Mesothelial cell of epicardium (in vitro differentiated cells): ENCODE data around the gene PIN1. TPM values are rescaled to one million over a fixed set of nuclear protein-coding genes. Genes with fewer than 3 reads are reported as not detected.

ENCODE experiments used
- DNase-seq, 2 experiments: peaks; one replicate each; pipeline ENCODE4 v3.0.0; 2021; ENCODE audit warnings: low spot score in 2 of 2; ENCODE audit not compliant: unreplicated experiment in 2 of 2
- H3K27ac Mint-ChIP-seq: 2 replicates; pipeline ENCODE4 v1.8.0; 2021; ENCODE audit warnings: mixed read lengths
- H3K27me3 Mint-ChIP-seq: 2 replicates; pipeline ENCODE4 v1.8.0; 2021; ENCODE audit warnings: low read depth, mixed read lengths
- H3K36me3 Mint-ChIP-seq: 2 replicates; pipeline ENCODE4 v1.8.0; 2021; ENCODE audit warnings: mixed read lengths
- H3K4me1 Mint-ChIP-seq: 2 replicates; pipeline ENCODE4 v1.8.0; 2021; ENCODE audit warnings: mixed read lengths
- H3K4me3 Mint-ChIP-seq: 2 replicates; pipeline ENCODE4 v1.8.0; 2021; ENCODE audit warnings: mild to moderate bottlenecking, moderate library complexity, mixed read lengths
- H3K9me3 Mint-ChIP-seq: 2 replicates; pipeline ENCODE4 v1.8.0; 2021; ENCODE audit warnings: mixed read lengths
- total RNA-seq: library from RNA; stranded (reverse); gene quantifications from 3 replicates; pipeline ENCODE4 v1.2.1, GENCODE V29; 2021
- TF ChIP-seq, protein P1 (sequence below): fragments of 200-600 bp; sonication (generic); IDR thresholded peaks from one replicate; pipeline ENCODE4 v1.5.0; 2021; ENCODE audit warnings: antibody characterized with exemption; ENCODE audit not compliant: unreplicated experiment

The PIN1 gene
- total RNA-seq, 1 donor from 2014 or later: 61.1 TPM

DNA sequence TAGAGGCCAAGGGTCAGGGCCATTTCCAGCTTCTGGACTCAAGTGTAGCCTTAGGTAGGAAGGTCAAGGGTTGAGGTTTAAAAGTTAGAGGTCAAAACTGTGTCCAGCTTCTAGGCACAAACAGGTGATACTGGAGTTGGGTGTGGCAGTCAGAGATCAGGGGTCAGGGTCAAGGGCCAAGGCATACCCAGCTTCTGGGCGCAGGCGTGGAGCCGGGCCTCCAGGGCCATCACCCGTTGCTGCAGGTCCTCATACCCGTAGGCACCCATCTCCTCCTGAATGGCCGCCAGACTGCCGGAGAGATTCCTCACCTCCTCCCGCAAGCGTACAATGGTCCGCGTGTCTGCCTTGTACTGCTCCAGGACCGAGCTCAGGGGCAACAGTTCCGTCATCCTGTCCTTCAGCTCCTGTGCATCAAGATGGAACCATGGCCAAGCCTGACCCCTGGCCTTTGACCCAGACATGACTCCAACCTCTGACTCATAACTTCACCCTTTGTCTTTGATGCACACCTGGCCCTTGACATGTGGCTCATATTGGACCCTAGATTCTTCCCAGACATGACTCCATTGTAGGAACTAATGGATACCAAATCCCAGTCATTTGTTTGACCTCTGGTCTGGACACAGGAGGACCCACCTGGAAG is 22.1 kb downstream of the PIN1 start:
- H3K4me1 Mint-ChIP-seq: no peaks in the 10 kb centered on the region
- H3K27me3 Mint-ChIP-seq: no peaks in the 10 kb centered on the region
- DNase-seq: no peak
- H3K4me3 Mint-ChIP-seq: no peak overlapping the region
- TF ChIP-seq, protein P1, sequence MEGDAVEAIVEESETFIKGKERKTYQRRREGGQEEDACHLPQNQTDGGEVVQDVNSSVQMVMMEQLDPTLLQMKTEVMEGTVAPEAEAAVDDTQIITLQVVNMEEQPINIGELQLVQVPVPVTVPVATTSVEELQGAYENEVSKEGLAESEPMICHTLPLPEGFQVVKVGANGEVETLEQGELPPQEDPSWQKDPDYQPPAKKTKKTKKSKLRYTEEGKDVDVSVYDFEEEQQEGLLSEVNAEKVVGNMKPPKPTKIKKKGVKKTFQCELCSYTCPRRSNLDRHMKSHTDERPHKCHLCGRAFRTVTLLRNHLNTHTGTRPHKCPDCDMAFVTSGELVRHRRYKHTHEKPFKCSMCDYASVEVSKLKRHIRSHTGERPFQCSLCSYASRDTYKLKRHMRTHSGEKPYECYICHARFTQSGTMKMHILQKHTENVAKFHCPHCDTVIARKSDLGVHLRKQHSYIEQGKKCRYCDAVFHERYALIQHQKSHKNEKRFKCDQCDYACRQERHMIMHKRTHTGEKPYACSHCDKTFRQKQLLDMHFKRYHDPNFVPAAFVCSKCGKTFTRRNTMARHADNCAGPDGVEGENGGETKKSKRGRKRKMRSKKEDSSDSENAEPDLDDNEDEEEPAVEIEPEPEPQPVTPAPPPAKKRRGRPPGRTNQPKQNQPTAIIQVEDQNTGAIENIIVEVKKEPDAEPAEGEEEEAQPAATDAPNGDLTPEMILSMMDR: no peak
- H3K27ac Mint-ChIP-seq: no peak overlapping the region
- peaks cover 41% of the 10 kb centered on the region for H3K36me3 Mint-ChIP-seq
- peaks cover 4% of the 10 kb centered on the region for H3K9me3 Mint-ChIP-seq

DNA sequence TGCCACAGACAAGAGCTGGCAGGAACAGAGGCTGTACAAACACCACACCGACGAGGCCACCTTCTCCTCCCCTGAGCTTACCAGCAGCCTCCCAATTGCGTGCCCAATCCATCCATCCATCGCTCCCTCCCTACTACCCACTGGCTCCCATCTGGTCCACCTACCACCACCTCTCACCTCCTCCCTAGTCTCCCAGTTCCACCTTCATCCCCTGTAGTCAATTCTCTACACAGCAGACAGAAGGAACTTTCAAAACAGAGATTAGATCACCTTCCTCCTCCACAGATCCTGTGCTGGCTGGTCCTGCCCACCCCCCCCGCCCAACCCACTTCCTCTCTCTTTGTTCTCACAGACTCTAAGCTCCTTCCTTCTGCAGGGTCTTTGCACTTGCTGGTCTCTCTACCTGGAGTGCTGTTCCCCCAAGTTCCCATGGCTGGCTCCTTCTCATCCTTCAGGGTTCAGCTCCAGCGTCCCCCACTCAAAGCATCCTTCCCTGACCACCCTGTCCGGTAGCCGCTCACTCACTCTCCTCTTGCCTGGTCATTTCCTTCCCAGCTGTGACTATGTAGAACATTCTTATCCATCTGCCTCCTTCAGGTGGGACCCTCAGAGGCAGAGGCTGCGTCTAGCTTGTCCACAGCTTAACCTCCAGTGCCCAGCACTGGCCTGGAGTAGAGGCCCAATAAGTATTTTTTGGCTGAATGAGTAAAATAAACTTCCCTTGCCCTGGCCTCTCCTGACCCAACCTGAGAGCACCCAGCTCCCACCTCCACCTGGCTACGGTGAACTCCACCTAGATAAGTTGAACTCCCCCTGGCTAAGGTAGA is 23.0 kb downstream of the PIN1 start:
- TF ChIP-seq, protein P1: no peak
- Mint-ChIP-seq H3K4me3 (no peak overlapping the region), H3K27me3 (no peaks in the 10 kb centered on the region), H3K9me3 (peaks cover 4% of the 10 kb centered on the region), H3K4me1 (no peaks in the 10 kb centered on the region), H3K27ac (no peak overlapping the region), H3K36me3 (peaks cover 41% of the 10 kb centered on the region)
- no peak for DNase-seq

DNA sequence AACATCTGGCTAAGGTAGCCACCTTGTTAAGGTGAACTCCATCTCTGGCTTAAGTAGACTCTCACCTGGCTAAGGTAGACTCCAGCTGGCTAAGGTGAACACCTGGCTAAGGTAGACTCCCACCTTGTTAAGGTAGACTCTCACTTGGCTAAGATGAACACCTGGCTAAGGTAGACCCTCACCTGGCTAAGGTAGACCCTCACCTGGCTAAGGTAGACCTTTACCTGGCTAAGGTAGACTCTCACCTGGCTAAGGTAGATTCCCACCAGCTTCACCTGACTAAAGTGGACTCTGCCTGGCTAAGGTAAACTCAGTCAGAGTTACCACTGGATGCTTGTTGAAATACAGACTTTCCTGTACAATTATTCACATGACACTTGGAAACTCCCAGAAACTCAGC is 23.6 kb downstream of the PIN1 start:
- H3K36me3 Mint-ChIP-seq: peaks cover 38% of the 10 kb centered on the region
- H3K9me3 Mint-ChIP-seq: peaks cover 3% of the 10 kb centered on the region
- TF ChIP-seq, protein P1: no peak
- H3K4me1 Mint-ChIP-seq: no peaks in the 10 kb centered on the region
- no peak overlapping the region for H3K27ac Mint-ChIP-seq
- no peak overlapping the region for H3K4me3 Mint-ChIP-seq
- no peak for DNase-seq
- no peaks in the 10 kb centered on the region for H3K27me3 Mint-ChIP-seq

DNA sequence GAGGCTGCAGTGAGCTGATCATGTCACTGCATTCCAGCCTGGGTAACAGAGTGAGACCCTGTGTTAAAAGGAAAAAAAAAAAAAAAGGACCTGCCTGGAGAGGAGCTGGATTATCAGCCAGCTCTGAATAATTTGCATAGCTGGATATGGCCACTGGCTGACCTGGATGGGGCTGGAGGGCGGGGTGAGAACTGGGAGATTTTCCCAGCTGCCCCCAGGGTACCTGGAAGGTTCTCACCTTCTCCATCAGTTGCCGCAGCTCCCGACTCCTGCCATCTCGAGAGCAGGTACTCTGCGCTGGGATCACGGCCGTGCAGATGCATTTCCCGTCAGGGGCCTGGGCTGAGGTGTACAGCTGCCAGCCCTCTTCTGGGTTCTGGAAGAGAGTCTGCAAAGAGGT is 25.3 kb downstream of the PIN1 start:
- no peaks in the 10 kb centered on the region for H3K9me3 Mint-ChIP-seq

DNA sequence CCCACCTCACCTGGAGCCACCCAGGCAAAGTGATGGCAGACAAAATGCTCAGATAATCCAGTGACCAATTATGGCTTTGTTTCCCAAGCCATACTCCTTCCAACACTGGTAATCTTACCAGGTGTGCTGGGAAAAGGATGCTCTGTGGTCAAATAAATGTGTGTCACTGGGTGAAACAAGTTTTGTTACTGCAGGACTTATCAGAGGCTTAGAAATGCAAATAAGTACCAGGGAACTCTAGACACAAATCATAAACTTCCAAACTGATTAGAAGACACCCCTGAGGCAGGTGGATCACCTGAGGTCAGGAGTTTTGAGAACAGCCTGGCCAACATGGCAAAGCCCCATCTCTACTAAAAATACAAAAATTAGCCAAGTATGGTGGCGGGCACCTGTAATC is 26.4 kb downstream of the PIN1 start:
- Mint-ChIP-seq H3K4me1 (no peaks in the 10 kb centered on the region), H3K36me3 (peaks cover 28% of the 10 kb centered on the region), H3K4me3 (no peak overlapping the region), H3K9me3 (no peaks in the 10 kb centered on the region), H3K27ac (no peak overlapping the region), H3K27me3 (no peaks in the 10 kb centered on the region)
- TF ChIP-seq, protein P1: no peak
- DNase-seq: no peak

More for the DNA sequence above, 25.3 kb downstream of the PIN1 start:
- Mint-ChIP-seq H3K27me3 (no peaks in the 10 kb centered on the region), H3K4me3 (no peak overlapping the region), H3K36me3 (peaks cover 31% of the 10 kb centered on the region), H3K27ac (no peak overlapping the region), H3K4me1 (no peaks in the 10 kb centered on the region)
- no peak for DNase-seq
- TF ChIP-seq, protein P1: no peak
